Small intestine (tissue), 7 donors: Measurements from ENCODE around the gene LAP3. TPM values are rescaled to one million over a fixed set of nuclear protein-coding genes. Genes with fewer than 3 reads are reported as not detected.

Experiments used
- DNase-seq, 2 donors: peaks; one replicate each; pipeline versions ENCODE4 v3.0.0 to v3.0.0-alpha.2; 2013
- FAIRE-seq: peaks from 2 replicates; lab custom pipeline; 2012; peaks lifted over from hg19 to GRCh38; lab: Jason Lieb, UNC
- H3K27ac ChIP-seq, 3 donors: one replicate each; pipeline ENCODE4 v1.5.1; 2013; ENCODE audit warnings: low read length in 2 of 3, mild to moderate bottlenecking in 2 of 3, control low read depth in 1 of 3, inconsistent platforms in 1 of 3, low read depth in 1 of 3, moderate library complexity in 1 of 3
- H3K27me3 ChIP-seq, 3 donors: one replicate each; pipeline ENCODE4 v1.6.1; 2013; ENCODE audit warnings: low read length in 3 of 3, inconsistent platforms in 1 of 3; ENCODE audit not compliant: control insufficient read depth in 3 of 3, insufficient read depth in 3 of 3
- H3K36me3 ChIP-seq, 3 donors: one replicate each; pipeline ENCODE4 v1.6.1; 2013; ENCODE audit warnings: low read length in 3 of 3, inconsistent platforms in 1 of 3, low read depth in 1 of 3, mild to moderate bottlenecking in 1 of 3, moderate library complexity in 1 of 3; ENCODE audit not compliant: control insufficient read depth in 3 of 3, insufficient read depth in 2 of 3
- H3K4me1 ChIP-seq, 3 donors: one replicate each; pipeline ENCODE4 v1.6.1; 2013; ENCODE audit warnings: low read length in 2 of 3, inconsistent platforms in 1 of 3, low read depth in 1 of 3, mild to moderate bottlenecking in 1 of 3, moderate library complexity in 1 of 3; ENCODE audit not compliant: control insufficient read depth in 3 of 3, insufficient read depth in 2 of 3
- H3K4me3 ChIP-seq, 3 donors: one replicate each; pipeline ENCODE4 v1.5.1; 2013; ENCODE audit warnings: low read length in 3 of 3, control low read depth in 1 of 3, inconsistent platforms in 1 of 3, low read depth in 1 of 3, mild to moderate bottlenecking in 1 of 3, moderate library complexity in 1 of 3
- H3K9me3 ChIP-seq, 2 donors: one replicate each; pipeline ENCODE4 v1.6.1; 2013; ENCODE audit warnings: low read depth in 1 of 2, low read length in 1 of 2; ENCODE audit not compliant: control insufficient read depth in 2 of 2, insufficient read depth in 1 of 2
- WGBS, 3 donors: extraction: QIAGEN DNeasy Blood & Tissue Kit; methylation state at CpG; one replicate each; pipeline ENCODE4 v1.1.7; 2013; 5-methylcytosine and 5-hydroxymethylcytosine counted together
- polyA plus RNA-seq, 4 donors: library from polyadenylated mRNA; stranded (reverse) in 3 of 4; unstranded in 1 of 4; fragments of 200-250 nt in 3 of 4; fragments of 120-200 nt in 1 of 4; gene quantifications; one replicate each; pipeline versions ENCODE4 v1.2.1 to v1.2.3, GENCODE V29; 2013
- donor health status: healthy with polysubstance abuse.
- donor health status: control.
- donor health status: control.
- donor health status: Bipolar disorder and iron deficiency.
- donor health status: healthy.

Gene LAP3
- polyA plus RNA-seq, 4 donors = 55.9 to 113 (median 69.0) TPM

DNA sequence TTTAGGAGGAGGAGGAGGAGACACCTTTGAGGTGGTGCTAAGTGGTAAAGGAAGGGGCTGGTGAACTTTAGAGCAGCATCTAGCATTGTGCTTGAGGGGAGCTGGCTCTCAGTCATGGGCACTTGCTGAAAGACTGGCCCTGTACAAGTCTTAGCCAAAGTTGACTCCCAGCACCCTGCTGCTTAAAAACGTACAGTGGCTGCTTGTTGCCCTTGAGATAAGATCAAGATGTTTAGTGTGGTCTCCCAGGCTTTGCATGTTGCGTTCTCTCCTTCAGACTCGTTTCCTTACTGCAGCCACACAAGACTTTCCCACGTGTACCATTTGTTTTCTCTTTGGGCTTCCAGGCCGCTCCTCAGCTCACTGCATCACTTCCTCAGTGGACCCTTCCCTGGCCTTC is 39.3 kb downstream of the LAP3 start:
- WGBS, 3 donors = 51 to 57% (median 57%) methylated on average over 5 of the region's 5 CpGs
- FAIRE-seq = no peak
- peaks cover 4 to 37% (median 8%) of the 10 kb centered on the region in 3 donors for H3K36me3 ChIP-seq
- no peaks in the 10 kb centered on the region for H3K9me3 ChIP-seq
- no peak for DNase-seq
- H3K27me3 ChIP-seq = no peaks in the 10 kb centered on the region
- no peak overlapping the region for H3K4me3 ChIP-seq
- peaks cover 0 to 6% (median 0%) of the 10 kb centered on the region in 3 donors for H3K4me1 ChIP-seq
- no peak overlapping the region for H3K27ac ChIP-seq

DNA sequence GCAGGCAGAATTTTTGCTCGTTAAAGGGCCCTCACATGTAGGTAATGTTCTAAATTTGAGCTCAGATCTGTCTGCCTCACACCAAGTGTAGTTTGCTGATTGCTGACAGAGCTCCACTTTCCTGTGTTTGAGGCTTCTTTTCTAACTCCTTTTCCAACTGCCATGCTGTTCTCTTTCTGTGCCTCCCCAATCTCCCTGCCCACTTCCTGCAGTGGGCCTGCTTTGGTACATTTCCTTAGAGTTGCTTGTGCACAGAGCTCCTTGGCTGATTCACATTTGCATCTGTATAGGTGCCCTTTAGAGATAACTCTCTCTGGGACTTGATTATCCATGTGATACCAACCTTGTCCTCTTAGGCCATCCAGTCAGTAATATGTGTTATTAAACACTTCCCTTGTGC is 41.9 kb downstream of the LAP3 start:
- Histone ChIP-seq H3K27ac (no peak overlapping the region), H3K27me3 (no peaks in the 10 kb centered on the region), H3K36me3 (peaks cover 4 to 51% (median 19%) of the 10 kb centered on the region in 3 donors), H3K9me3 (no peaks in the 10 kb centered on the region), H3K4me1 (peaks cover 0 to 6% (median 0%) of the 10 kb centered on the region in 3 donors), H3K4me3 (no peak overlapping the region)
- DNase-seq (no peak), FAIRE-seq (no peak)
- 30 to 57% (median 44%) methylated on average over 1 of the region's 1 CpG for WGBS, 3 donors

- FAIRE-seq = no peak
- DNase-seq = no peak
- Histone ChIP-seq H3K4me3 (no peak overlapping the region), H3K27me3 (no peaks in the 10 kb centered on the region), H3K36me3 (peaks cover 7 to 52% (median 19%) of the 10 kb centered on the region in 3 donors), H3K4me1 (peaks cover 0 to 6% (median 0%) of the 10 kb centered on the region in 3 donors), H3K27ac (no peak overlapping the region), H3K9me3 (no peaks in the 10 kb centered on the region)
- WGBS, 3 donors = 76 to 82% (median 77%) methylated on average over 7 of the region's 7 CpGs
Measured at GRCh38 chr4:17619416-17620105, 42.6 kb downstream of the LAP3 start.

- 89 to 93% (median 89%) methylated on average over 7 of the region's 7 CpGs for WGBS, 3 donors
- no peak overlapping the region for H3K4me3 ChIP-seq
- H3K9me3 ChIP-seq = no peaks in the 10 kb centered on the region
- DNase-seq (no peak), FAIRE-seq (no peak)
- peaks cover 12 to 64% (median 38%) of the 10 kb centered on the region in 3 donors for H3K36me3 ChIP-seq
- H3K27me3 ChIP-seq = no peaks in the 10 kb centered on the region
- H3K4me1 ChIP-seq = no peaks in the 10 kb centered on the region
- H3K27ac ChIP-seq = no peak overlapping the region
Measured at GRCh38 chr4:17623451-17624001, 46.5 kb downstream of the LAP3 start.

- Histone ChIP-seq H3K4me1 (no peaks in the 10 kb centered on the region), H3K4me3 (no peak overlapping the region), H3K9me3 (no peaks in the 10 kb centered on the region), H3K27me3 (no peaks in the 10 kb centered on the region), H3K36me3 (peaks cover 21 to 62% (median 38%) of the 10 kb centered on the region in 3 donors), H3K27ac (no peak overlapping the region)
- 69 to 97% (median 87%) methylated on average over 2 of the region's 2 CpGs for WGBS, 3 donors
- no peak for DNase-seq
- FAIRE-seq = no peak
Measured at GRCh38 chr4:17624821-17625220, 47.8 kb downstream of the LAP3 start.

DNA sequence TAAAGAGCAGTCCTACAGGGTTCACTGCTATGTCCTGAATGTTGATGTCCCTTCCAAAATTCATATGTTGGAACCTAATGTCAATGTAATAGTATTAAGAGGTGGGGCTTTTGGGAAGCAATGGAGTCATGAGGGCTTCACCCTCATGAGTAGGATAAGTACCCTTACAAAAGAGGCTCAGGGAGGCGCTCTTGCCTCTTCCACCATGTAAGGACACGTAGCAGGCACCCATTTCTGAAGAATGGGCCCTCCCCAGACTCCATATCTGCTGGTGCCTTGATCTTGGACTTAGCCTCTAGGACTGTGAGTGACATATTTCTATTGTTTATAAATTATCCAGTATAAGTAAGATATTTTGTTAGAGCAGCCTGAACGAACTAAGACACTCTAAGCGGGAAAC is 53.2 kb downstream of the LAP3 start:
- H3K27ac ChIP-seq = no peak overlapping the region

GRCh38 chr4:17633600-17633999 is 56.6 kb downstream of the LAP3 start:
- H3K27ac ChIP-seq = no peak overlapping the region
- 95 to 98% (median 97%) methylated on average over 9 of the region's 9 CpGs for WGBS, 3 donors
- no peak for DNase-seq
- H3K4me3 ChIP-seq = no peak overlapping the region
- H3K4me1 ChIP-seq = no peaks in the 10 kb centered on the region
- FAIRE-seq = no peak
- no peaks in the 10 kb centered on the region for H3K9me3 ChIP-seq
- peaks cover 15 to 45% (median 21%) of the 10 kb centered on the region in 3 donors for H3K36me3 ChIP-seq
- H3K27me3 ChIP-seq = no peaks in the 10 kb centered on the region

More for the DNA sequence above, 53.2 kb downstream of the LAP3 start:
- Histone ChIP-seq H3K27me3 (no peaks in the 10 kb centered on the region), H3K9me3 (no peaks in the 10 kb centered on the region), H3K4me1 (no peaks in the 10 kb centered on the region), H3K4me3 (no peak overlapping the region), H3K36me3 (peaks cover 24 to 60% (median 29%) of the 10 kb centered on the region in 3 donors)
- FAIRE-seq (no peak), DNase-seq (no peak)
- WGBS, 3 donors = 92 to 96% (median 93%) methylated on average over 4 of the region's 4 CpGs

DNA sequence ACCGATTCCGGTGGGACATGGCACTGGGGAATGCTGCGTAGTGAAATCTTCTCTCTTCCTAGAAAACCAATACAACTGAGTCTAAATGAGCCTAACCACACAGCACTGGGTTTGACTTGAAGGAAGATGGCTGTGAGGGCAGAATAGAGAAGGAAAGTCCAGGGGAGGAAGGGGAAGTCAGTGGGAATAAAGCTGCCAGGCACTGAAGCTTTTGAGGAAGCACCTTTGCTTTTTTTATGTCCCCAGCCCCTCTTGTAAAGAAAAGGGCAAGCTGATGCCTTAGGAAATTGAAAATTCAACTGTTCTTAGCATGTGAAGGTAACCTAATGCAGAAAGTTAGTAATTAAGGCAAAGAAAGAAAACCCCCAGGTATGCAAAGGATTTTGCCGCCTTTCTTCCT is 58.1 kb downstream of the LAP3 start:
- Histone ChIP-seq H3K4me1 (no peaks in the 10 kb centered on the region), H3K36me3 (peaks cover 12 to 45% (median 15%) of the 10 kb centered on the region in 3 donors), H3K27ac (no peak overlapping the region), H3K9me3 (no peaks in the 10 kb centered on the region), H3K4me3 (no peak overlapping the region), H3K27me3 (no peaks in the 10 kb centered on the region)
- DNase-seq (no peak), FAIRE-seq (no peak)
- WGBS, 3 donors = 95 to 99% (median 99%) methylated on average over 4 of the region's 4 CpGs
